CD4-positive, alpha-beta T cell (primary cell): ENCODE measurements around the gene RASAL2. TPM values are rescaled to one million over a fixed set of nuclear protein-coding genes. Genes with fewer than 3 reads are reported as not detected.
"Not testable (repeated sequence)": the region's sequence is repeated elsewhere in the genome, so short reads cannot be mapped to it uniquely, and the experiment has no call there.

Experiments used
- ATAC-seq: fragments of 200-7000 bp; cut with Tn5 transposase; one replicate; pipeline ENCODE4 v1.10.0; 2022; ENCODE audit warnings: mild to moderate bottlenecking; ENCODE audit not compliant: poor library complexity
- CTCF ChIA-PET: fragments of 350-600 bp; sonication (Branson Sonifier 250); formaldehyde crosslinking; loops from one replicate; lab custom pipeline; 2021; ENCODE audit warnings: antibody characterized with exemption, inconsistent platforms; lab: Charles Lee
- POLR2A ChIA-PET: fragments of 350-600 bp; sonication (Branson Sonifier 250); formaldehyde crosslinking; loops from one replicate; lab custom pipeline; 2021; ENCODE audit warnings: antibody characterized with exemption, inconsistent platforms; lab: Charles Lee
- DNase-seq, 14 experiments: peaks; one replicate each; pipeline ENCODE4 v3.0.0-alpha.2; 2013 to 2020; ENCODE audit warnings: mixed read lengths in 2 of 14
- H3K27ac ChIP-seq, 2 donors: one replicate each; pipeline versions ENCODE4 v1.5.1 to v1.7.0; 2013; ENCODE audit warnings: low read length in 2 of 2, low read depth in 1 of 2, mild to moderate bottlenecking in 1 of 2
- H3K27me3 ChIP-seq, 2 experiments: 1 replicate in 1 of 2; 2 replicates in 1 of 2; pipeline versions ENCODE4 v1.6.1 to v1.7.0; 2013; ENCODE audit warnings: low read length in 2 of 2, control low read depth in 1 of 2, mild to moderate bottlenecking in 1 of 2, moderate library complexity in 1 of 2; ENCODE audit not compliant: insufficient read depth in 2 of 2, control insufficient read depth in 1 of 2
- H3K36me3 ChIP-seq: one replicate; pipeline ENCODE4 v1.6.1; 2013; ENCODE audit warnings: low read length, control low read depth; ENCODE audit not compliant: insufficient read depth
- H3K4me1 ChIP-seq: one replicate; pipeline ENCODE4 v1.6.1; 2013; ENCODE audit warnings: low read length, control low read depth; ENCODE audit not compliant: insufficient read depth
- H3K4me3 ChIP-seq: one replicate; pipeline ENCODE4 v1.5.1; 2013; ENCODE audit warnings: mild to moderate bottlenecking, low read length, moderate library complexity
- H3K9me3 ChIP-seq, 2 experiments: 1 replicate in 1 of 2; 2 replicates in 1 of 2; pipeline versions ENCODE4 v1.6.1 to v1.7.0; 2013; ENCODE audit warnings: low read length in 2 of 2, mild to moderate bottlenecking in 2 of 2, control low read depth in 1 of 2, moderate library complexity in 1 of 2; ENCODE audit not compliant: control insufficient read depth in 1 of 2, insufficient read depth in 1 of 2
- H3K27ac Mint-ChIP-seq: one replicate; pipeline ENCODE4 v1.8.0; 2020; ENCODE audit warnings: mixed read lengths
- H3K27me3 Mint-ChIP-seq: one replicate; pipeline ENCODE4 v1.8.0; 2021; ENCODE audit warnings: mixed read lengths
- H3K36me3 Mint-ChIP-seq: one replicate; pipeline ENCODE4 v1.8.0; 2021; ENCODE audit warnings: low read depth, mixed read lengths
- H3K4me1 Mint-ChIP-seq: one replicate; pipeline ENCODE4 v1.8.0; 2021; ENCODE audit warnings: low read depth, mixed read lengths
- H3K4me3 Mint-ChIP-seq: one replicate; pipeline ENCODE4 v1.8.0; 2020; ENCODE audit warnings: mild to moderate bottlenecking, mixed read lengths
- H3K9me3 Mint-ChIP-seq: one replicate; pipeline ENCODE4 v1.8.0; 2020; ENCODE audit warnings: mixed read lengths
- CTCF ChIP-seq: fragments of 200-600 bp; IDR thresholded peaks from one replicate; pipeline ENCODE4 v1.8.0; 2022; ENCODE audit warnings: antibody characterized with exemption, mild to moderate bottlenecking
- intact Hi-C, 2 experiments: fragments of 100-400 bp; cut with DNase I in 1 of 2; cut with micrococcal nuclease in 1 of 2; formaldehyde crosslinking; loops; one replicate each; pipeline versions ENCODE4 v1.15.1 to v1.9.0; 2023 to 2025; cut with DNase I, micrococcal nuclease
- total RNA-seq, 174 experiments: library from RNA in 2 of 174; stranded (reverse) in 2 of 174; gene quantifications; one replicate each; pipeline ENCODE4 v1.2.3 and lab custom pipeline; 2021 to 2026

The RASAL2 gene
- total RNA-seq, 2 experiments from 2014 or later: 0.03 TPM; not detected in 1

- ATAC-seq: no peak
- peaks cover 15% of the 10 kb centered on the region for H3K9me3 Mint-ChIP-seq
- no peak overlapping the region for H3K27ac ChIP-seq
- no peak overlapping the region for H3K27ac Mint-ChIP-seq
- CTCF ChIA-PET: no interaction called here
- POLR2A ChIA-PET: no interaction called here
- TF ChIP-seq CTCF: no peak
- no peak overlapping the region for H3K4me3 ChIP-seq
- peaks cover 0 to 3% of the 10 kb centered on the region in 2 experiments for H3K9me3 ChIP-seq
- H3K4me1 Mint-ChIP-seq: no peaks in the 10 kb centered on the region
- H3K4me1 ChIP-seq: no peaks in the 10 kb centered on the region
- no peak overlapping the region for H3K4me3 Mint-ChIP-seq
- intact Hi-C loops: no loop called here
- H3K36me3 ChIP-seq: no peaks in the 10 kb centered on the region
- no peaks in the 10 kb centered on the region for H3K27me3 ChIP-seq
- no peak for DNase-seq
- no peaks in the 10 kb centered on the region for H3K36me3 Mint-ChIP-seq
- H3K27me3 Mint-ChIP-seq: no peaks in the 10 kb centered on the region
Observed at GRCh38 chr1:178243119-178243518, 149.2 kb downstream of the RASAL2 start.

GRCh38 chr1:178243890-178244289 lies 150.0 kb downstream of the RASAL2 start:
- Mint-ChIP-seq H3K4me1 (no peaks in the 10 kb centered on the region), H3K27me3 (no peaks in the 10 kb centered on the region), H3K27ac (no peak overlapping the region), H3K4me3 (no peak overlapping the region), H3K36me3 (no peaks in the 10 kb centered on the region), H3K9me3 (peaks cover 15% of the 10 kb centered on the region)
- Histone ChIP-seq H3K27me3 (no peaks in the 10 kb centered on the region), H3K27ac (no peak overlapping the region), H3K4me3 (no peak overlapping the region), H3K36me3 (no peaks in the 10 kb centered on the region), H3K4me1 (no peaks in the 10 kb centered on the region), H3K9me3 (peaks cover 0 to 3% of the 10 kb centered on the region in 2 experiments)
- no peak for TF ChIP-seq CTCF
- ChIA-PET POLR2A (no interaction called here), CTCF (no interaction called here)
- intact Hi-C loops: no loop called here
- ATAC-seq (no peak), DNase-seq (no peak)

GRCh38 chr1:178248284-178248683 lies 154.4 kb downstream of the RASAL2 start:
- H3K27me3 ChIP-seq, POLR2A ChIA-PET, H3K4me1 Mint-ChIP-seq, H3K4me1 ChIP-seq, ATAC-seq, CTCF ChIA-PET, H3K27ac Mint-ChIP-seq, intact Hi-C loops, H3K4me3 ChIP-seq, H3K4me3 Mint-ChIP-seq, H3K36me3 ChIP-seq, H3K27ac ChIP-seq, DNase-seq, H3K27me3 Mint-ChIP-seq, H3K36me3 Mint-ChIP-seq, H3K9me3 ChIP-seq: not testable (repeated sequence)
- peaks cover 15% of the 10 kb centered on the region for H3K9me3 Mint-ChIP-seq

DNA sequence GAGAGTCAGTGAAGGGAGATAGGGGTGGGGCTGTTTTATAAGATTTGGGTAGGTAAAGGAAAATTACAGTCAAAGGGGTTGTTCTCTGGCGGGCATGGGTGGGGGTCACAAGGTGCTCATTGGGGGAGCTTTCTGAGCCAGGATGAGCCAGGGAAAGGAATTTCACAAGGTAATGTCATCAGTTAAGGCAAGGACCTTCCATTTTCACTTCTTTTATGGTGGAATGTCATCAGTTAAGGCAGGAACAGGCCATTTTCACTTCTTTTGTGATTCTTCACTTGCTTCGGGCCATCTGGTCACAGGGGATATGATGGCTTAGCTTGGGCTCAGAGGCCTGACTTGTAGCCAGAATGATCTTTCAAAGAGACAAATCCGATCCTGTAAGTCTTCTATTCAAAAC lies 159.7 kb downstream of the RASAL2 start:
- H3K27ac ChIP-seq, H3K27ac Mint-ChIP-seq, DNase-seq, H3K4me3 ChIP-seq, H3K9me3 ChIP-seq, ATAC-seq, H3K36me3 Mint-ChIP-seq, H3K4me1 Mint-ChIP-seq, CTCF ChIA-PET, H3K27me3 Mint-ChIP-seq, intact Hi-C loops, H3K4me1 ChIP-seq, H3K4me3 Mint-ChIP-seq, H3K27me3 ChIP-seq, POLR2A ChIA-PET, H3K36me3 ChIP-seq: not testable (repeated sequence)
- H3K9me3 Mint-ChIP-seq: peaks cover 11% of the 10 kb centered on the region
